Upper lobe of left lung (tissue), 6 donors: Measurements from ENCODE around the gene TTBK2. TPM values are rescaled to one million over a fixed set of nuclear protein-coding genes. Genes with fewer than 3 reads are reported as not detected.
A peak's percentile ranks its signal among the peaks of the same experiment; 100 is the strongest.

ENCODE experiments used
- ATAC-seq, 2 donors: fragments of 200-7000 bp; cut with Tn5 transposase; one replicate each; pipeline ENCODE4 v1.9.1; 2022; ENCODE audit warnings: mild to moderate bottlenecking in 2 of 2, moderate library complexity in 2 of 2; ENCODE audit not compliant: low FRiP score in 2 of 2
- DNase-seq, 2 donors: peaks; one replicate each; pipeline ENCODE4 v3.0.0-alpha.2; 2019 to 2020
- H3K27ac ChIP-seq, 4 donors: fragments of 200-600 bp; sonication (generic); one replicate each; pipeline ENCODE4 v1.5.1; 2016 to 2019
- H3K27me3 ChIP-seq, 4 donors: fragments of 200-600 bp; sonication (generic); one replicate each; pipeline ENCODE4 v1.5.1; 2017 to 2019
- H3K36me3 ChIP-seq, 4 donors: fragments of 200-600 bp; sonication (generic); one replicate each; pipeline ENCODE4 v1.5.1; 2016 to 2019
- H3K4me1 ChIP-seq, 4 donors: fragments of 200-600 bp; sonication (generic); one replicate each; pipeline ENCODE4 v1.5.1; 2018 to 2019
- H3K4me3 ChIP-seq, 4 donors: fragments of 200-600 bp; sonication (generic); one replicate each; pipeline ENCODE4 v1.5.1; 2017 to 2019; ENCODE audit warnings: mild to moderate bottlenecking in 2 of 4, moderate library complexity in 1 of 4
- H3K9me3 ChIP-seq, 4 donors: fragments of 200-600 bp; sonication (generic); one replicate each; pipeline ENCODE4 v1.5.1; 2018 to 2019
- CTCF ChIP-seq, 6 experiments: fragments of 450-650 bp in 4 of 6; fragments of 200-600 bp in 2 of 6; sonication (generic) in 2 of 6; IDR thresholded peaks; one replicate each; pipeline ENCODE4 v1.5.1; 2016 to 2019; ENCODE audit warnings: antibody characterized with exemption in 6 of 6
- EP300 ChIP-seq, 4 donors: sonication (generic); formaldehyde crosslinking; IDR thresholded peaks; one replicate each; pipeline ENCODE4 v1.5.1; 2017; ENCODE audit warnings: antibody characterized with exemption in 4 of 4, control low read depth in 2 of 4
- POLR2A ChIP-seq, 4 donors: fragments of 450-650 bp; IDR thresholded peaks; one replicate each; pipeline ENCODE4 v1.5.1; 2016 to 2017; ENCODE audit warnings: antibody characterized with exemption in 4 of 4, mild to moderate bottlenecking in 2 of 4
- POLR2AphosphoS5 ChIP-seq, 2 donors: sonication (generic); formaldehyde crosslinking; IDR thresholded peaks; one replicate each; pipeline ENCODE4 v1.5.1; 2017; ENCODE audit warnings: antibody characterized with exemption in 2 of 2
- WGBS, 2 donors: methylation state at CpG; one replicate each; pipeline ENCODE4 v1.1.5; 2017 to 2018; 5-methylcytosine and 5-hydroxymethylcytosine counted together
- small RNA-seq, 4 donors: library from RNA; depleted of rRNA; stranded (forward); fragments of <200 nt; gene quantifications; one replicate each; pipeline ENCODE3, GENCODE V24; 2016
- total RNA-seq, 6 donors: library from RNA; depleted of rRNA in 4 of 6; stranded (reverse); fragments of >200 nt in 4 of 6; gene quantifications; one replicate each; pipeline versions ENCODE4 v1.1.0 to v1.2.1, GENCODE V29; 2016 to 2021
- donor health status: DM: no; HTN: no; CAD: no; lungs with moderate emphysema.
- donor health status: DM: no; HTN: yes; CAD: no; lungs with severe emphysema.

TTBK2 gene
- total RNA-seq, 6 donors from 2014 or later: 8.2 to 28.3 (median 13.2) TPM

- no peak overlapping the region for H3K27ac ChIP-seq
- no peak overlapping the region for H3K4me3 ChIP-seq
- 98 to 100% methylated on average over 1 to 5 of the region's 6 CpGs for WGBS, 2 donors
- H3K36me3 ChIP-seq: peaks cover 0 to 91% (median 42%) of the 10 kb centered on the region in 4 donors
- ATAC-seq (no peak), DNase-seq (no peak)
- H3K9me3 ChIP-seq: no peaks in the 10 kb centered on the region
- H3K4me1 ChIP-seq: no peaks in the 10 kb centered on the region
- TF ChIP-seq POLR2AphosphoS5 (IDR thresholded peaks at IDR 0.05): no peak
- TF ChIP-seq CTCF (IDR thresholded peaks at IDR 0.05): no peak
- TF ChIP-seq POLR2A (IDR thresholded peaks at IDR 0.05): no peak
- TF ChIP-seq EP300 (IDR thresholded peaks at IDR 0.05): no peak
- no peaks in the 10 kb centered on the region for H3K27me3 ChIP-seq
Measured at GRCh38 chr15:42693496-42693895, 227.1 kb downstream of the TTBK2 start.

GRCh38 chr15:42692997-42693396 lies 227.6 kb downstream of the TTBK2 start:
- WGBS, 2 donors: 90 to 92% methylated on average over 4 of the region's 4 CpGs
- peaks cover 0 to 96% (median 45%) of the 10 kb centered on the region in 4 donors for H3K36me3 ChIP-seq
- no peaks in the 10 kb centered on the region for H3K4me1 ChIP-seq
- TF ChIP-seq POLR2AphosphoS5 (IDR thresholded peaks at IDR 0.05): no peak
- no peak for TF ChIP-seq EP300 (IDR thresholded peaks at IDR 0.05)
- no peak for TF ChIP-seq CTCF (IDR thresholded peaks at IDR 0.05)
- TF ChIP-seq POLR2A (IDR thresholded peaks at IDR 0.05): no peak
- no peak overlapping the region for H3K4me3 ChIP-seq
- no peaks in the 10 kb centered on the region for H3K9me3 ChIP-seq
- H3K27ac ChIP-seq: no peak overlapping the region
- no peak for DNase-seq
- no peak for ATAC-seq
- H3K27me3 ChIP-seq: no peaks in the 10 kb centered on the region

GRCh38 chr15:42692536-42692935 lies 228.0 kb downstream of the TTBK2 start:
- no peak for ATAC-seq
- H3K4me3 ChIP-seq: no peak overlapping the region

DNA sequence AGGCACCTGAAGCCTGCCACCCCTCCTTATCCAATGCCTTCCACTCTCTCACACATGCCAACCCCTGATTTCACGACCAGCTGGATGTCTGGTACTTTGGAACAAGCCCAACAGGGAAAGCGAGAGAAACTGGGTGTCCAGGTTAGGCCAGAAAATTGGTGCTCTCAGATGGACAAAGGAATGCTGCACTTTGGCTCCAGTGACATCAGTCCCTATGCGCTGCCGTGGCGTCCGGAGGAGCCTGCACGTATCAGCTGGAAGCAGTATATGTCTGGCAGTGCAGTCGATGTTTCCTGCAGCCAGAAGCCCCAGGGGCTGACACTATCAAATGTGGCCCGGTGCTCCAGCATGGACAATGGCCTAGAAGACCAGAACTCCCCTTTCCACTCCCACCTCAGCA lies 228.8 kb downstream of the TTBK2 start:
- Histone ChIP-seq H3K27me3 (no peaks in the 10 kb centered on the region), H3K36me3 (peaks cover 0 to 95% (median 51%) of the 10 kb centered on the region in 4 donors), H3K4me3 (no peak overlapping the region), H3K9me3 (no peaks in the 10 kb centered on the region), H3K27ac (no peak overlapping the region), H3K4me1 (no peaks in the 10 kb centered on the region)
- TF ChIP-seq EP300 (IDR thresholded peaks at IDR 0.05) (no peak), CTCF (IDR thresholded peaks at IDR 0.05) (no peak), POLR2AphosphoS5 (IDR thresholded peaks at IDR 0.05) (no peak), POLR2A (IDR thresholded peaks at IDR 0.05) (no peak)
- WGBS, 2 donors: 93 to 94% methylated on average over 9 of the region's 9 CpGs
- peak in 1 of 2 donors; percentile 41 for DNase-seq
- ATAC-seq: no peak

More at GRCh38 chr15:42692536-42692935, 228.0 kb downstream of the TTBK2 start:
- Histone ChIP-seq H3K27ac (no peak overlapping the region), H3K4me1 (no peaks in the 10 kb centered on the region), H3K27me3 (no peaks in the 10 kb centered on the region), H3K9me3 (no peaks in the 10 kb centered on the region), H3K36me3 (peaks cover 0 to 96% (median 48%) of the 10 kb centered on the region in 4 donors)
- 94 to 100% methylated on average over 1 of the region's 1 CpG for WGBS, 2 donors
- DNase-seq: no peak
- TF ChIP-seq EP300 (IDR thresholded peaks at IDR 0.05) (no peak), CTCF (IDR thresholded peaks at IDR 0.05) (no peak), POLR2A (IDR thresholded peaks at IDR 0.05) (no peak), POLR2AphosphoS5 (IDR thresholded peaks at IDR 0.05) (no peak)

GRCh38 chr15:42691308-42691707 lies 229.3 kb downstream of the TTBK2 start:
- 78% methylated on average over 4 of the region's 4 CpGs for WGBS, 2 donors
- H3K36me3 ChIP-seq: peaks cover 0 to 97% (median 51%) of the 10 kb centered on the region in 4 donors
- ATAC-seq: no peak

More at GRCh38 chr15:42691308-42691707, 229.3 kb downstream of the TTBK2 start:
- TF ChIP-seq POLR2A (IDR thresholded peaks at IDR 0.05): no peak
- Histone ChIP-seq H3K9me3 (no peaks in the 10 kb centered on the region), H3K27me3 (no peaks in the 10 kb centered on the region), H3K4me1 (no peaks in the 10 kb centered on the region), H3K27ac (no peak overlapping the region), H3K4me3 (no peak overlapping the region)
- DNase-seq: no peak

Small RNA genes lying within 50 kb of the gene (small RNA-seq; reads per million reads assigned to genes)
- gene KRT8P50: 0 reads per million in 4 donors

Other genes starting within 250 kb of the TTBK2 start
- 10 to 100 TPM in 5 of 6 donors, 1 to 10 TPM in 1; 9.1 to 30.4 (median 12.6) TPM for gene CDAN1, start 183.7 kb downstream of the TTBK2 start, total RNA-seq
- 10 to 100 TPM; 23.7 to 49.2 (median 27.2) TPM for gene UBR1, start 185.3 kb upstream of the TTBK2 start, total RNA-seq
- 10 to 100 TPM; 20.9 to 45.1 (median 25.1) TPM for gene TMEM62, start 212.8 kb upstream of the TTBK2 start, total RNA-seq